HepG2 (cell line): ENCODE data around the gene NME1. TPM values are rescaled to one million over a fixed set of nuclear protein-coding genes. Genes with fewer than 3 reads are reported as not detected.

Experiments used
- AGO2 ChIP-seq: fragments of 200-400 bp; formaldehyde crosslinking; optimal IDR thresholded peaks from 2 replicates; pipeline ENCODE3; 2017; ENCODE audit warnings: mild to moderate bottlenecking, low read depth, low read length, moderate library complexity
- HNRNPH1 ChIP-seq: fragments of 200-400 bp; formaldehyde crosslinking; optimal IDR thresholded peaks from 2 replicates; pipeline ENCODE3; 2017; ENCODE audit warnings: mild to moderate bottlenecking, low read depth, low read length
- NRL ChIP-seq: sonication (generic); formaldehyde crosslinking; IDR thresholded peaks from 2 replicates; pipeline ENCODE4 v1.5.0; 2020; ENCODE audit warnings: missing genetic modification reagents, mild to moderate bottlenecking, moderate library complexity, borderline replicate concordance
- SOX13 ChIP-seq, 3 experiments: fragments of 450-650 bp in 1 of 3; sonication (generic) in 1 of 3; formaldehyde crosslinking in 1 of 3; IDR thresholded peaks in 2 of 3; conservative IDR thresholded peaks in 1 of 3; 2 replicates each; pipeline versions ENCODE4 v1.5.0 to v1.6.1; 2016 to 2020; ENCODE audit warnings: antibody characterized with exemption in 1 of 3, mild to moderate bottlenecking in 1 of 3, missing compliant biosample characterization in 1 of 3, missing genetic modification reagents in 1 of 3, moderate library complexity in 1 of 3
- ZNF160 ChIP-seq: sonication (generic); formaldehyde crosslinking; IDR thresholded peaks from 2 replicates; pipeline ENCODE4 v1.8.0; 2022; ENCODE audit warnings: mild to moderate bottlenecking, inconsistent platforms, missing genetic modification reagents
- ZNF430 ChIP-seq: sonication (generic); formaldehyde crosslinking; IDR thresholded peaks from 2 replicates; pipeline ENCODE4 v1.9.0; 2021; ENCODE audit warnings: mild to moderate bottlenecking, missing genetic modification reagents
- ZNF44 ChIP-seq: sonication (generic); formaldehyde crosslinking; IDR thresholded peaks from 2 replicates; pipeline ENCODE4 v1.5.1; 2020; ENCODE audit warnings: mild to moderate bottlenecking, missing genetic modification reagents
- ZNF460 ChIP-seq: sonication (generic); formaldehyde crosslinking; IDR thresholded peaks from 2 replicates; pipeline ENCODE4 v1.5.1; 2020; ENCODE audit warnings: missing genetic modification reagents, mild to moderate bottlenecking, borderline replicate concordance
- ZNF468 ChIP-seq: sonication (generic); formaldehyde crosslinking; IDR thresholded peaks from 2 replicates; pipeline ENCODE4 v1.8.0; 2022; ENCODE audit warnings: mild to moderate bottlenecking, moderate library complexity, missing genetic modification reagents
- ZNF703 ChIP-seq: sonication (generic); formaldehyde crosslinking; IDR thresholded peaks from 2 replicates; pipeline ENCODE4 v1.5.1; 2020; ENCODE audit warnings: missing genetic modification reagents, mild to moderate bottlenecking, moderate library complexity, borderline replicate concordance
- ZSCAN20 ChIP-seq: sonication (generic); formaldehyde crosslinking; IDR thresholded peaks from 2 replicates; pipeline ENCODE4 v1.4.0; 2020; ENCODE audit warnings: missing genetic modification reagents, mild to moderate bottlenecking, borderline replicate concordance
- polyA plus RNA-seq, 8 experiments: library from polyadenylated mRNA; depleted of rRNA in 3 of 8; stranded (reverse) in 7 of 8; unstranded in 1 of 8; fragments of >200 nt; fragmentation: Illumina TruSeq in 4 of 8; extraction: Trizol in 4 of 8; gene quantifications; 2 replicates each; pipeline versions ENCODE4 v1.2.1 to v1.2.3, GENCODE V29; 2011 to 2016; ENCODE audit warnings: low read depth in 4 of 8, missing spikeins in 1 of 8, mixed read lengths in 1 of 8; ENCODE audit not compliant: insufficient read depth in 1 of 8
- total RNA-seq, 5 experiments: library from RNA; depleted of rRNA; stranded (reverse); fragments of >200 nt; fragmentation: Illumina TruSeq; extraction: Trizol; gene quantifications; 2 replicates each; pipeline ENCODE4 v1.2.3, GENCODE V29; 2016; ENCODE audit warnings: low read depth in 1 of 5
- TF ChIP-seq, protein P1 (sequence below): sonication (generic); formaldehyde crosslinking; IDR thresholded peaks from 2 replicates; pipeline ENCODE4 v1.4.0; 2020; ENCODE audit warnings: missing genetic modification reagents, mild to moderate bottlenecking, borderline replicate concordance
- TF ChIP-seq, protein P2 (sequence below): IDR thresholded peaks from 2 replicates; pipeline ENCODE4 v1.4.0; 2020; ENCODE audit warnings: mild to moderate bottlenecking, missing genetic modification reagents
- TF ChIP-seq, protein P3 (sequence below): sonication (generic); formaldehyde crosslinking; IDR thresholded peaks from 2 replicates; pipeline ENCODE4 v1.5.1; 2020; ENCODE audit warnings: mild to moderate bottlenecking, missing genetic modification reagents, borderline replicate concordance
- TF ChIP-seq, protein P4 (sequence below): sonication (generic); formaldehyde crosslinking; IDR thresholded peaks from 2 replicates; pipeline ENCODE4 v1.5.0; 2020; ENCODE audit warnings: missing genetic modification reagents, mild to moderate bottlenecking, borderline replicate concordance

Gene NME1
- total and polyA plus RNA-seq, 2 of the 13 experiments (the other 11 are each of a cell fraction or from before 2014, with no cell fraction given), result 295 to 516 TPM

DNA sequence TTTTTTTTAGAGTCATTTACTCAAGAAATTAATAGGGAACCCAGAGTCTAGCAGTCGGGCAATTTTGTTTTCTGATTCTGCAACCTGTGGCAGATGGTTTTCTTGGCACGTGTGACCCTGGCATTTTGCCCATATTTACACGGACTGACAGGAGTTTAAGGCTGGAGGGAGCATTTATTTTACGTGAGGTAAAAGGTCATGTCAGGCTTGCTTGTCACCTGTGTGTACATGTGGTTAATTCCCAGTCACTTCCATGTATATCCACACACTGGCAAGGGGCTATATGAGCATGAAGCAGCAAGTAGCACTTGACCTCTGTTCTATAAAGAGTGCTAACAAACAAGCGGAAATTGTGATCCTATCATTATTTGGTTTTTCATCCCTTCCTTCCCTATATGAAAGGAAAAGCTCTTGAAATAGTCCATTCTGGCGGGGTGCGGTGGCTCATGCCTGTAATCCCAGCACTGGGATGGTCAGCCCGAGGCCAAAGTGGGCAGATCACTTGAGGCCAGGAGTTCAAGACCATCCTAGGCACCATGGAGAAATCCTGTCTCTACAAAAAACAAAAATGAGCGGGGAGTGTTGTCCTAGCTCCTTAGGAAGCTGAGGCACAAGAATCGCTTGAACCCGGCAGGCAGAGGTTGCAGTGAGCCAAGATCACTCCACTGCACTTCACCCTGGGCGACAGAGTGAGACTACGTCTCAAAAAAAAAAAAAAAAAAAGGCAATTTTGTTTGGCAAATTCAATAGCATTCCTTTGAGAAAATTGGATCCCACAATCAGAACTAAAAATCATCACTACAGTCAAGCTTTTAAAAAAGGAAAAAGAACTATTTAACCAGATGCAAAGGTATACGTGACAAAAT lies 34.8 kb upstream of the NME1 start (continued):
- TF ChIP-seq ZNF44 (CRISPR knock-in tag) (no peak), ZNF468 (CRISPR knock-in tag) (no peak), HNRNPH1 (no peak), ZNF160 (CRISPR knock-in tag) (no peak), AGO2 (no peak), ZSCAN20 (CRISPR knock-in tag) (no peak), NRL (CRISPR knock-in tag) (no peak), SOX13 (IDR thresholded peaks at IDR 0.05) (no peak), SOX13 (CRISPR knock-in tag; conservative IDR thresholded peaks at IDR 0.05 in 1 of 2, IDR thresholded peaks at IDR 0.05 in 1 of 2) (peak in 1 of 2 experiments; percentile 50; a peak in 1 of 4 replicates), ZNF460 (CRISPR knock-in tag) (no peak), ZNF703 (no peak), ZNF430 (CRISPR knock-in tag) (no peak)
- TF ChIP-seq, protein P1, sequence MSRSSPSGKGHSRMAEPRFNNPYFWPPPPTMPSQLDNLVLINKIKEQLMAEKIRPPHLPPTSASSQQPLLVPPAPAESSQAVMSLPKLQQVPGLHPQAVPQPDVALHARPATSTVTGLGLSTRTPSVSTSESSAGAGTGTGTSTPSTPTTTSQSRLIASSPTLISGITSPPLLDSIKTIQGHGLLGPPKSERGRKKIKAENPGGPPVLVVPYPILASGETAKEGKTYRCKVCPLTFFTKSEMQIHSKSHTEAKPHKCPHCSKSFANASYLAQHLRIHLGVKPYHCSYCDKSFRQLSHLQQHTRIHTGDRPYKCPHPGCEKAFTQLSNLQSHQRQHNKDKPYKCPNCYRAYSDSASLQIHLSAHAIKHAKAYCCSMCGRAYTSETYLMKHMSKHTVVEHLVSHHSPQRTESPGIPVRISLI (CRISPR knock-in tag), result peak; percentile 53; the same call in 1 of the 2 replicates
- TF ChIP-seq, protein P2, sequence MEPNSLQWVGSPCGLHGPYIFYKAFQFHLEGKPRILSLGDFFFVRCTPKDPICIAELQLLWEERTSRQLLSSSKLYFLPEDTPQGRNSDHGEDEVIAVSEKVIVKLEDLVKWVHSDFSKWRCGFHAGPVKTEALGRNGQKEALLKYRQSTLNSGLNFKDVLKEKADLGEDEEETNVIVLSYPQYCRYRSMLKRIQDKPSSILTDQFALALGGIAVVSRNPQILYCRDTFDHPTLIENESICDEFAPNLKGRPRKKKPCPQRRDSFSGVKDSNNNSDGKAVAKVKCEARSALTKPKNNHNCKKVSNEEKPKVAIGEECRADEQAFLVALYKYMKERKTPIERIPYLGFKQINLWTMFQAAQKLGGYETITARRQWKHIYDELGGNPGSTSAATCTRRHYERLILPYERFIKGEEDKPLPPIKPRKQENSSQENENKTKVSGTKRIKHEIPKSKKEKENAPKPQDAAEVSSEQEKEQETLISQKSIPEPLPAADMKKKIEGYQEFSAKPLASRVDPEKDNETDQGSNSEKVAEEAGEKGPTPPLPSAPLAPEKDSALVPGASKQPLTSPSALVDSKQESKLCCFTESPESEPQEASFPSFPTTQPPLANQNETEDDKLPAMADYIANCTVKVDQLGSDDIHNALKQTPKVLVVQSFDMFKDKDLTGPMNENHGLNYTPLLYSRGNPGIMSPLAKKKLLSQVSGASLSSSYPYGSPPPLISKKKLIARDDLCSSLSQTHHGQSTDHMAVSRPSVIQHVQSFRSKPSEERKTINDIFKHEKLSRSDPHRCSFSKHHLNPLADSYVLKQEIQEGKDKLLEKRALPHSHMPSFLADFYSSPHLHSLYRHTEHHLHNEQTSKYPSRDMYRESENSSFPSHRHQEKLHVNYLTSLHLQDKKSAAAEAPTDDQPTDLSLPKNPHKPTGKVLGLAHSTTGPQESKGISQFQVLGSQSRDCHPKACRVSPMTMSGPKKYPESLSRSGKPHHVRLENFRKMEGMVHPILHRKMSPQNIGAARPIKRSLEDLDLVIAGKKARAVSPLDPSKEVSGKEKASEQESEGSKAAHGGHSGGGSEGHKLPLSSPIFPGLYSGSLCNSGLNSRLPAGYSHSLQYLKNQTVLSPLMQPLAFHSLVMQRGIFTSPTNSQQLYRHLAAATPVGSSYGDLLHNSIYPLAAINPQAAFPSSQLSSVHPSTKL (CRISPR knock-in tag), result peak; percentile 43
- TF ChIP-seq, protein P3, sequence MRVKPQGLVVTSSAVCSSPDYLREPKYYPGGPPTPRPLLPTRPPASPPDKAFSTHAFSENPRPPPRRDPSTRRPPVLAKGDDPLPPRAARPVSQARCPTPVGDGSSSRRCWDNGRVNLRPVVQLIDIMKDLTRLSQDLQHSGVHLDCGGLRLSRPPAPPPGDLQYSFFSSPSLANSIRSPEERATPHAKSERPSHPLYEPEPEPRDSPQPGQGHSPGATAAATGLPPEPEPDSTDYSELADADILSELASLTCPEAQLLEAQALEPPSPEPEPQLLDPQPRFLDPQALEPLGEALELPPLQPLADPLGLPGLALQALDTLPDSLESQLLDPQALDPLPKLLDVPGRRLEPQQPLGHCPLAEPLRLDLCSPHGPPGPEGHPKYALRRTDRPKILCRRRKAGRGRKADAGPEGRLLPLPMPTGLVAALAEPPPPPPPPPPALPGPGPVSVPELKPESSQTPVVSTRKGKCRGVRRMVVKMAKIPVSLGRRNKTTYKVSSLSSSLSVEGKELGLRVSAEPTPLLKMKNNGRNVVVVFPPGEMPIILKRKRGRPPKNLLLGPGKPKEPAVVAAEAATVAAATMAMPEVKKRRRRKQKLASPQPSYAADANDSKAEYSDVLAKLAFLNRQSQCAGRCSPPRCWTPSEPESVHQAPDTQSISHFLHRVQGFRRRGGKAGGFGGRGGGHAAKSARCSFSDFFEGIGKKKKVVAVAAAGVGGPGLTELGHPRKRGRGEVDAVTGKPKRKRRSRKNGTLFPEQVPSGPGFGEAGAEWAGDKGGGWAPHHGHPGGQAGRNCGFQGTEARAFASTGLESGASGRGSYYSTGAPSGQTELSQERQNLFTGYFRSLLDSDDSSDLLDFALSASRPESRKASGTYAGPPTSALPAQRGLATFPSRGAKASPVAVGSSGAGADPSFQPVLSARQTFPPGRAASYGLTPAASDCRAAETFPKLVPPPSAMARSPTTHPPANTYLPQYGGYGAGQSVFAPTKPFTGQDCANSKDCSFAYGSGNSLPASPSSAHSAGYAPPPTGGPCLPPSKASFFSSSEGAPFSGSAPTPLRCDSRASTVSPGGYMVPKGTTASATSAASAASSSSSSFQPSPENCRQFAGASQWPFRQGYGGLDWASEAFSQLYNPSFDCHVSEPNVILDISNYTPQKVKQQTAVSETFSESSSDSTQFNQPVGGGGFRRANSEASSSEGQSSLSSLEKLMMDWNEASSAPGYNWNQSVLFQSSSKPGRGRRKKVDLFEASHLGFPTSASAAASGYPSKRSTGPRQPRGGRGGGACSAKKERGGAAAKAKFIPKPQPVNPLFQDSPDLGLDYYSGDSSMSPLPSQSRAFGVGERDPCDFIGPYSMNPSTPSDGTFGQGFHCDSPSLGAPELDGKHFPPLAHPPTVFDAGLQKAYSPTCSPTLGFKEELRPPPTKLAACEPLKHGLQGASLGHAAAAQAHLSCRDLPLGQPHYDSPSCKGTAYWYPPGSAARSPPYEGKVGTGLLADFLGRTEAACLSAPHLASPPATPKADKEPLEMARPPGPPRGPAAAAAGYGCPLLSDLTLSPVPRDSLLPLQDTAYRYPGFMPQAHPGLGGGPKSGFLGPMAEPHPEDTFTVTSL, result no peak
- TF ChIP-seq, protein P4, sequence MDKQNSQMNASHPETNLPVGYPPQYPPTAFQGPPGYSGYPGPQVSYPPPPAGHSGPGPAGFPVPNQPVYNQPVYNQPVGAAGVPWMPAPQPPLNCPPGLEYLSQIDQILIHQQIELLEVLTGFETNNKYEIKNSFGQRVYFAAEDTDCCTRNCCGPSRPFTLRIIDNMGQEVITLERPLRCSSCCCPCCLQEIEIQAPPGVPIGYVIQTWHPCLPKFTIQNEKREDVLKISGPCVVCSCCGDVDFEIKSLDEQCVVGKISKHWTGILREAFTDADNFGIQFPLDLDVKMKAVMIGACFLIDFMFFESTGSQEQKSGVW (CRISPR knock-in tag), result no peak
